ENCODE results near the gene SYNJ2.

DNA sequence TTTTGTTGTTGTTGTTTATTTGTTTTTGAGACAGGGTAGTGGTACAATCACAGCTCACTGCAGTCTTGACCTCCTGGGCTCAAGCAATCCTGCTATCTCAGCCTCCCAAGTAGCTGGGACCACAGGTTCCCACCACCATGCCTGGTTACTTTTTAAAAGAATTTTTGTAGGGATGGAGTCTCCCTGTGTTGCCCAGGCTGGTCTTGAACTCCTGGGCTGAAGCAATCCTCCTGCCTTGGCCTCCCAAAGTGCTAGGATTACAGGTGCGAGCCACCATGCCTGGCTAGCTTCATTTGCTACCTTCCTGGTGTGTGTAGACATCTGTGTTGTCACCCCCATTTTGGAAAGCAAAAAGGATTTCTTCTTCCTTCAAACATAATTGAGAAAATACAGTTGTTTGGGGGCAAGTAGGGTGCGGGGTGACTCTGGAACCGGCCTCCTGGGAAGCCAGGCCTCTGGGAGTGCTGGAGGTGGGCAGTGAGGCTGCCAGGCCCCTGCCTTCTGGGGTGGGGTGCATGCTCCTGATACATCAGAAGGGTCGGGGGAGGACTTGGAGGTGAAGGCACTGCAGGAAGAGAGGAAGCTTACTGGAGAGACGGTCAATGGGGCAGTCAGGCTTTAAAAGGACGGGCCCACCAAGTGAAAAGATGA is 28.4 kb downstream of the SYNJ2 start:
- no peak for TF ChIP-seq EZH2 (IDR thresholded peaks at IDR 0.05; ENCODE audit: borderline replicate concordance, low read depth, low read length, severe bottlenecking)
- TF ChIP-seq, protein P1, sequence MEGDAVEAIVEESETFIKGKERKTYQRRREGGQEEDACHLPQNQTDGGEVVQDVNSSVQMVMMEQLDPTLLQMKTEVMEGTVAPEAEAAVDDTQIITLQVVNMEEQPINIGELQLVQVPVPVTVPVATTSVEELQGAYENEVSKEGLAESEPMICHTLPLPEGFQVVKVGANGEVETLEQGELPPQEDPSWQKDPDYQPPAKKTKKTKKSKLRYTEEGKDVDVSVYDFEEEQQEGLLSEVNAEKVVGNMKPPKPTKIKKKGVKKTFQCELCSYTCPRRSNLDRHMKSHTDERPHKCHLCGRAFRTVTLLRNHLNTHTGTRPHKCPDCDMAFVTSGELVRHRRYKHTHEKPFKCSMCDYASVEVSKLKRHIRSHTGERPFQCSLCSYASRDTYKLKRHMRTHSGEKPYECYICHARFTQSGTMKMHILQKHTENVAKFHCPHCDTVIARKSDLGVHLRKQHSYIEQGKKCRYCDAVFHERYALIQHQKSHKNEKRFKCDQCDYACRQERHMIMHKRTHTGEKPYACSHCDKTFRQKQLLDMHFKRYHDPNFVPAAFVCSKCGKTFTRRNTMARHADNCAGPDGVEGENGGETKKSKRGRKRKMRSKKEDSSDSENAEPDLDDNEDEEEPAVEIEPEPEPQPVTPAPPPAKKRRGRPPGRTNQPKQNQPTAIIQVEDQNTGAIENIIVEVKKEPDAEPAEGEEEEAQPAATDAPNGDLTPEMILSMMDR (IDR thresholded peaks at IDR 0.05; ENCODE audit: borderline replicate concordance, extremely low read depth, low read length, poor library complexity, severe bottlenecking): no peak
